WTC11 (cell line): ENCODE measurements around the gene WDR53.

Experiments used
- ETV6 ChIP-seq: sonication (generic); formaldehyde crosslinking; IDR thresholded peaks from 2 replicates; pipeline ENCODE4 v1.8.1; 2022; ENCODE audit warnings: mild to moderate bottlenecking, missing genetic modification reagents
- KAT7 ChIP-seq: sonication (generic); formaldehyde crosslinking; IDR thresholded peaks from 2 replicates; pipeline ENCODE4 v1.8.1; 2023; ENCODE audit warnings: missing genetic modification reagents, mild to moderate bottlenecking, borderline replicate concordance
- TF ChIP-seq, protein P1 (sequence below): sonication (generic); formaldehyde crosslinking; conservative IDR thresholded peaks from 2 replicates; pipeline ENCODE4 v1.8.1; 2023; ENCODE audit warnings: mild to moderate bottlenecking, low read depth, missing genetic modification reagents, moderate library complexity
- TF ChIP-seq, protein P2 (sequence below): fragments of 250-450 bp; sonication (Bioruptor Pico); IDR thresholded peaks from 2 replicates; pipeline ENCODE4 v1.9.0; 2021; ENCODE audit warnings: mild to moderate bottlenecking, borderline replicate concordance
- TF ChIP-seq, protein P3 (sequence below): fragments of 200-600 bp; IDR thresholded peaks from 2 replicates; pipeline ENCODE4 v1.8.0; 2022; ENCODE audit warnings: antibody characterized with exemption
- TF ChIP-seq, protein P4 (sequence below): sonication (generic); formaldehyde crosslinking; IDR thresholded peaks from 2 replicates; pipeline ENCODE4 v1.8.1; 2022; ENCODE audit warnings: mild to moderate bottlenecking, missing genetic modification reagents, moderate library complexity, borderline replicate concordance

DNA sequence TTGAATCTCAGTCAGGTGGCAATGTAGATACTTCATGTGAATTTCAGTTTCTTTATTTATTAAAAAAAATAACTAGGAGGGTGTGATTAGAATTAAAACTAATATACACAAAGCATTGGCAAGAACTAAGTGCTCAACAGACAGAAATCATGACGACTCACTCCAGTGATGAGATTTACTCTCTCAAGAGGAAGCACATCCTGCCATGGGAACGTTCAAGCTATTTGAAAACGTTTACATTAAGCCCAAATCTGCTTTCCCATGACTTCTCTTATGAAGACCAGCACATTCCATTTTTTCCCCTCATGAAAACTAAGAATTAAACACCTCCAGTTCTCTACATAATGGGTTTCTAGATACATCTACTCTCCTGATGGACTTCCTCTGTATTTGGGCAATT, 8.5 kb downstream of the WDR53 start:
- TF ChIP-seq ETV6 (CRISPR knock-in tag) (no peak), KAT7 (CRISPR knock-in tag) (no peak)
- TF ChIP-seq, protein P1, sequence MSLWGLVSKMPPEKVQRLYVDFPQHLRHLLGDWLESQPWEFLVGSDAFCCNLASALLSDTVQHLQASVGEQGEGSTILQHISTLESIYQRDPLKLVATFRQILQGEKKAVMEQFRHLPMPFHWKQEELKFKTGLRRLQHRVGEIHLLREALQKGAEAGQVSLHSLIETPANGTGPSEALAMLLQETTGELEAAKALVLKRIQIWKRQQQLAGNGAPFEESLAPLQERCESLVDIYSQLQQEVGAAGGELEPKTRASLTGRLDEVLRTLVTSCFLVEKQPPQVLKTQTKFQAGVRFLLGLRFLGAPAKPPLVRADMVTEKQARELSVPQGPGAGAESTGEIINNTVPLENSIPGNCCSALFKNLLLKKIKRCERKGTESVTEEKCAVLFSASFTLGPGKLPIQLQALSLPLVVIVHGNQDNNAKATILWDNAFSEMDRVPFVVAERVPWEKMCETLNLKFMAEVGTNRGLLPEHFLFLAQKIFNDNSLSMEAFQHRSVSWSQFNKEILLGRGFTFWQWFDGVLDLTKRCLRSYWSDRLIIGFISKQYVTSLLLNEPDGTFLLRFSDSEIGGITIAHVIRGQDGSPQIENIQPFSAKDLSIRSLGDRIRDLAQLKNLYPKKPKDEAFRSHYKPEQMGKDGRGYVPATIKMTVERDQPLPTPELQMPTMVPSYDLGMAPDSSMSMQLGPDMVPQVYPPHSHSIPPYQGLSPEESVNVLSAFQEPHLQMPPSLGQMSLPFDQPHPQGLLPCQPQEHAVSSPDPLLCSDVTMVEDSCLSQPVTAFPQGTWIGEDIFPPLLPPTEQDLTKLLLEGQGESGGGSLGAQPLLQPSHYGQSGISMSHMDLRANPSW (CRISPR knock-in tag): no peak
- TF ChIP-seq, protein P2, sequence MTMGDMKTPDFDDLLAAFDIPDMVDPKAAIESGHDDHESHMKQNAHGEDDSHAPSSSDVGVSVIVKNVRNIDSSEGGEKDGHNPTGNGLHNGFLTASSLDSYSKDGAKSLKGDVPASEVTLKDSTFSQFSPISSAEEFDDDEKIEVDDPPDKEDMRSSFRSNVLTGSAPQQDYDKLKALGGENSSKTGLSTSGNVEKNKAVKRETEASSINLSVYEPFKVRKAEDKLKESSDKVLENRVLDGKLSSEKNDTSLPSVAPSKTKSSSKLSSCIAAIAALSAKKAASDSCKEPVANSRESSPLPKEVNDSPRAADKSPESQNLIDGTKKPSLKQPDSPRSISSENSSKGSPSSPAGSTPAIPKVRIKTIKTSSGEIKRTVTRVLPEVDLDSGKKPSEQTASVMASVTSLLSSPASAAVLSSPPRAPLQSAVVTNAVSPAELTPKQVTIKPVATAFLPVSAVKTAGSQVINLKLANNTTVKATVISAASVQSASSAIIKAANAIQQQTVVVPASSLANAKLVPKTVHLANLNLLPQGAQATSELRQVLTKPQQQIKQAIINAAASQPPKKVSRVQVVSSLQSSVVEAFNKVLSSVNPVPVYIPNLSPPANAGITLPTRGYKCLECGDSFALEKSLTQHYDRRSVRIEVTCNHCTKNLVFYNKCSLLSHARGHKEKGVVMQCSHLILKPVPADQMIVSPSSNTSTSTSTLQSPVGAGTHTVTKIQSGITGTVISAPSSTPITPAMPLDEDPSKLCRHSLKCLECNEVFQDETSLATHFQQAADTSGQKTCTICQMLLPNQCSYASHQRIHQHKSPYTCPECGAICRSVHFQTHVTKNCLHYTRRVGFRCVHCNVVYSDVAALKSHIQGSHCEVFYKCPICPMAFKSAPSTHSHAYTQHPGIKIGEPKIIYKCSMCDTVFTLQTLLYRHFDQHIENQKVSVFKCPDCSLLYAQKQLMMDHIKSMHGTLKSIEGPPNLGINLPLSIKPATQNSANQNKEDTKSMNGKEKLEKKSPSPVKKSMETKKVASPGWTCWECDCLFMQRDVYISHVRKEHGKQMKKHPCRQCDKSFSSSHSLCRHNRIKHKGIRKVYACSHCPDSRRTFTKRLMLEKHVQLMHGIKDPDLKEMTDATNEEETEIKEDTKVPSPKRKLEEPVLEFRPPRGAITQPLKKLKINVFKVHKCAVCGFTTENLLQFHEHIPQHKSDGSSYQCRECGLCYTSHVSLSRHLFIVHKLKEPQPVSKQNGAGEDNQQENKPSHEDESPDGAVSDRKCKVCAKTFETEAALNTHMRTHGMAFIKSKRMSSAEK: no peak
- TF ChIP-seq, protein P3, sequence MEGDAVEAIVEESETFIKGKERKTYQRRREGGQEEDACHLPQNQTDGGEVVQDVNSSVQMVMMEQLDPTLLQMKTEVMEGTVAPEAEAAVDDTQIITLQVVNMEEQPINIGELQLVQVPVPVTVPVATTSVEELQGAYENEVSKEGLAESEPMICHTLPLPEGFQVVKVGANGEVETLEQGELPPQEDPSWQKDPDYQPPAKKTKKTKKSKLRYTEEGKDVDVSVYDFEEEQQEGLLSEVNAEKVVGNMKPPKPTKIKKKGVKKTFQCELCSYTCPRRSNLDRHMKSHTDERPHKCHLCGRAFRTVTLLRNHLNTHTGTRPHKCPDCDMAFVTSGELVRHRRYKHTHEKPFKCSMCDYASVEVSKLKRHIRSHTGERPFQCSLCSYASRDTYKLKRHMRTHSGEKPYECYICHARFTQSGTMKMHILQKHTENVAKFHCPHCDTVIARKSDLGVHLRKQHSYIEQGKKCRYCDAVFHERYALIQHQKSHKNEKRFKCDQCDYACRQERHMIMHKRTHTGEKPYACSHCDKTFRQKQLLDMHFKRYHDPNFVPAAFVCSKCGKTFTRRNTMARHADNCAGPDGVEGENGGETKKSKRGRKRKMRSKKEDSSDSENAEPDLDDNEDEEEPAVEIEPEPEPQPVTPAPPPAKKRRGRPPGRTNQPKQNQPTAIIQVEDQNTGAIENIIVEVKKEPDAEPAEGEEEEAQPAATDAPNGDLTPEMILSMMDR: no peak
- TF ChIP-seq, protein P4, sequence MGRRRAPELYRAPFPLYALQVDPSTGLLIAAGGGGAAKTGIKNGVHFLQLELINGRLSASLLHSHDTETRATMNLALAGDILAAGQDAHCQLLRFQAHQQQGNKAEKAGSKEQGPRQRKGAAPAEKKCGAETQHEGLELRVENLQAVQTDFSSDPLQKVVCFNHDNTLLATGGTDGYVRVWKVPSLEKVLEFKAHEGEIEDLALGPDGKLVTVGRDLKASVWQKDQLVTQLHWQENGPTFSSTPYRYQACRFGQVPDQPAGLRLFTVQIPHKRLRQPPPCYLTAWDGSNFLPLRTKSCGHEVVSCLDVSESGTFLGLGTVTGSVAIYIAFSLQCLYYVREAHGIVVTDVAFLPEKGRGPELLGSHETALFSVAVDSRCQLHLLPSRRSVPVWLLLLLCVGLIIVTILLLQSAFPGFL (CRISPR knock-in tag): no peak
